NT2/D1 (cell line): ENCODE measurements around the gene TLL2.

ENCODE experiments used
- DNase-seq: peaks from one replicate; pipeline ENCODE4 v3.0.0-alpha.2; 2011; ENCODE audit warnings: low read depth, low spot score
- H3K27me3 ChIP-seq: 2 replicates; pipeline ENCODE4 v1.6.0; 2011; ENCODE audit warnings: mild to moderate bottlenecking; ENCODE audit not compliant: insufficient read length, insufficient read depth
- H3K36me3 ChIP-seq: 2 replicates; pipeline ENCODE4 v1.6.1; 2011; ENCODE audit warnings: mild to moderate bottlenecking, low read length, mixed read lengths; ENCODE audit not compliant: insufficient read depth, insufficient read length
- H3K4me1 ChIP-seq: 2 replicates; pipeline ENCODE4 v1.5.1; 2011; ENCODE audit not compliant: insufficient read depth, insufficient read length
- H3K4me3 ChIP-seq: 2 replicates; pipeline ENCODE4 v1.5.1; 2011; ENCODE audit warnings: low read depth; ENCODE audit not compliant: insufficient read length
- H3K9ac ChIP-seq: 2 replicates; pipeline ENCODE4 v1.6.0; 2011; ENCODE audit warnings: low read depth; ENCODE audit not compliant: insufficient read length
- H3K9me3 ChIP-seq: 2 replicates; pipeline ENCODE4 v1.5.1; 2011; ENCODE audit warnings: mild to moderate bottlenecking, low read length; ENCODE audit not compliant: insufficient read depth
- SUZ12 ChIP-seq: IDR thresholded peaks from 2 replicates; pipeline ENCODE4 v1.6.1; 2011; ENCODE audit not compliant: insufficient read length, insufficient read depth; ENCODE audit errors: extremely low read depth
- YY1 ChIP-seq: IDR thresholded peaks from 2 replicates; pipeline ENCODE4 v1.6.1; 2011; ENCODE audit not compliant: insufficient read length, insufficient read depth
- ZNF274 ChIP-seq: IDR thresholded peaks from 2 replicates; pipeline ENCODE4 v1.6.1; 2011; ENCODE audit warnings: mild to moderate bottlenecking, low read depth, low read length

The TLL2 gene

GRCh38 chr10:96374639-96374984, 139.1 kb downstream of the TLL2 start:
- DNase-seq, result no peak

GRCh38 chr10:96374004-96374403, 139.7 kb downstream of the TLL2 start:
- Histone ChIP-seq H3K4me3 (no peak overlapping the region), H3K9ac (no peak overlapping the region), H3K9me3 (no peaks in the 10 kb centered on the region; the same call in 1 of the 2 replicates), H3K4me1 (peaks cover 12% of the 10 kb centered on the region), H3K27me3 (no peaks in the 10 kb centered on the region), H3K36me3 (no peaks in the 10 kb centered on the region)
- no peak for DNase-seq
- TF ChIP-seq YY1 (no peak), ZNF274 (no peak), SUZ12 (no peak)

More at GRCh38 chr10:96374639-96374984, 139.1 kb downstream of the TLL2 start:
- no peak overlapping the region for H3K4me3 ChIP-seq
- H3K27me3 ChIP-seq, result no peaks in the 10 kb centered on the region
- no peak overlapping the region for H3K9ac ChIP-seq
- no peaks in the 10 kb centered on the region for H3K36me3 ChIP-seq
- no peaks in the 10 kb centered on the region; the same call in 1 of the 2 replicates for H3K9me3 ChIP-seq
- peaks cover 12% of the 10 kb centered on the region for H3K4me1 ChIP-seq
- TF ChIP-seq SUZ12, result no peak
- no peak for TF ChIP-seq YY1
- TF ChIP-seq ZNF274, result no peak

- H3K4me1 ChIP-seq, result no peaks in the 10 kb centered on the region
- no peaks in the 10 kb centered on the region; the same call in 1 of the 2 replicates for H3K9me3 ChIP-seq
- no peak for DNase-seq
- TF ChIP-seq ZNF274 (no peak), YY1 (no peak), SUZ12 (no peak)
- no peak overlapping the region for H3K4me3 ChIP-seq
- H3K36me3 ChIP-seq, result no peaks in the 10 kb centered on the region
- H3K27me3 ChIP-seq, result no peaks in the 10 kb centered on the region
- H3K9ac ChIP-seq, result no peak overlapping the region
These were observed 142.4 kb downstream of the TLL2 start for GRCh38 chr10:96371356-96371755.

GRCh38 chr10:96370584-96371157, 143.1 kb downstream of the TLL2 start:
- TF ChIP-seq SUZ12 (no peak), YY1 (no peak), ZNF274 (no peak)
- peak; percentile 50 for DNase-seq

GRCh38 chr10:96369890-96370583, 143.7 kb downstream of the TLL2 start:
- H3K36me3 ChIP-seq, result no peaks in the 10 kb centered on the region
- no peak overlapping the region for H3K4me3 ChIP-seq
- H3K4me1 ChIP-seq, result no peaks in the 10 kb centered on the region
- H3K27me3 ChIP-seq, result no peaks in the 10 kb centered on the region
- H3K9ac ChIP-seq, result no peak overlapping the region
- no peak for DNase-seq
- H3K9me3 ChIP-seq, result no peaks in the 10 kb centered on the region; the same call in 1 of the 2 replicates
- TF ChIP-seq SUZ12, result no peak
- no peak for TF ChIP-seq YY1
- TF ChIP-seq ZNF274, result no peak

More at GRCh38 chr10:96370584-96371157, 143.1 kb downstream of the TLL2 start:
- H3K4me1 ChIP-seq, result no peaks in the 10 kb centered on the region
- H3K9ac ChIP-seq, result no peak overlapping the region
- H3K27me3 ChIP-seq, result no peaks in the 10 kb centered on the region
- H3K36me3 ChIP-seq, result no peaks in the 10 kb centered on the region
- H3K9me3 ChIP-seq, result no peaks in the 10 kb centered on the region; the same call in 1 of the 2 replicates
- no peak overlapping the region for H3K4me3 ChIP-seq

GRCh38 chr10:96368971-96369370, 144.8 kb downstream of the TLL2 start:
- H3K27me3 ChIP-seq, result no peaks in the 10 kb centered on the region
- no peaks in the 10 kb centered on the region; the same call in 1 of the 2 replicates for H3K9me3 ChIP-seq
- H3K4me3 ChIP-seq, result no peak overlapping the region
- H3K4me1 ChIP-seq, result no peaks in the 10 kb centered on the region
- no peak for DNase-seq
- no peak overlapping the region for H3K9ac ChIP-seq
- TF ChIP-seq SUZ12 (no peak), ZNF274 (no peak), YY1 (no peak)
- H3K36me3 ChIP-seq, result no peaks in the 10 kb centered on the region

- H3K4me3 ChIP-seq, result no peak overlapping the region
- H3K27me3 ChIP-seq, result no peaks in the 10 kb centered on the region
- TF ChIP-seq YY1, result no peak
- no peak for TF ChIP-seq SUZ12
- no peaks in the 10 kb centered on the region for H3K36me3 ChIP-seq
- DNase-seq, result no peak
- no peaks in the 10 kb centered on the region; the same call in 1 of the 2 replicates for H3K9me3 ChIP-seq
- H3K4me1 ChIP-seq, result no peaks in the 10 kb centered on the region
- no peak overlapping the region for H3K9ac ChIP-seq
These were observed 146.3 kb downstream of the TLL2 start for GRCh38 chr10:96367470-96367869.
